HG03571 (cell line): ENCODE data around the gene ADRM1.
A peak's percentile ranks its signal among the peaks of the same experiment; 100 is the strongest.

Experiments used
- ATAC-seq: cut with Tn5 transposase; IDR thresholded peaks from one replicate; pipeline ENCODE4 v1.9.1; 2021; ENCODE audit not compliant: unreplicated experiment

Gene ADRM1

DNA sequence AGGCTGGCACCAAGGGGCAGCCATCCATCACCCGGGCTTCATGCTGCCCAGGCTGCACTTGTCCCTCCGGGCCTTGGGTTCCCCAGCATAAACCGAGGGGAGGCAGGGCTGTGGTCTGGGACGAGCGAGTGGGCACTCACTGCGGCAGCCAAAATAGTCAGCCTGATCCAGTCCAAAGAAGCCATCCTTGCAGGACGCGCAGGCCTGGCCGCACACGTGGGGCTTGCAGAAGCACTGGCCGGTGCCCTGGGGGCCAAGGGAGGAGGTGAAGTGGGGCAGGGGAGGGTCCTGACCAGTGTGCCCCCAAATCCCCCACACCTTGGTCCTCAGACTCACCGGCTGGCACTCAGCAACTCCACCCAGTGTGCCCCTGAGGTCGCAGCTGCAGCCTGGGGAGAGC is 32.1 kb downstream of the ADRM1 start:
- no peak for ATAC-seq

DNA sequence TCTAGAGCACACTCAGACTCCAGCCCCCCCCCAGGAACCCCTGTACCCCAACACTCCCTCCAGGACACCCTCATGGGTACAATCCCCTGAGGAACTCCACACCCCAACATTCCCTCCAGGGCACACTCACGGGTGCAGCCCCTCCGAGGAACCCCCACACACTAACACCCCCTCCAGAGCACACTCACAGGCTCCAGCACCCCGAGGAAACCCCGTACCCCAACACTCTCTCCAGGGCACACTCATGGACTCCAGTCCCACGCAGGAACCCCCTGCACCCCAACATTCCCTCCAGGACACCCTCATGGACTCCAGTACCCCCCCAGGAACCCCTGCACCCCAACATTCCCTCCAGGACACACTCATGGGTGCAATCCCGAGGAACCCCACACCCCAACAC is 32.7 kb downstream of the ADRM1 start:
- ATAC-seq = no peak

DNA sequence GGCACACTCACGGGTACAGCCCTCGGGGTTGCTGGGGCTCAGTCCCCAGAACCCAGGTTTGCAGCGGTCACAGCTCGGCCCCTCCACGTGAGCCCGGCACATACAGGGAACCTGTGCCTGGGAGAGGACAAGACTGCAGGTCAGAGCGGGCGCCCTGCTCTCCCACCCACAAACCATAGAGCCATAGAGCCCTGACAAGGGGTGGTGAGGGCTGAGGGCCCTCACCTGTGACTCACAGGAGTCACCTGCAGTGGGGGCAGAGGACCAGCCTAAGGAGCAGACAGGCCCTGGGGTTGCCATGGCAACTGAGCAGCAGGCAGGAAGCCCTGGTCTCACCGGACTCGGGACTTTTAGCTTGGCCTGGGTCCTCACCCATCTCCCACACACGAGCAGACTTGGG is 33.5 kb downstream of the ADRM1 start:
- no peak for ATAC-seq

DNA sequence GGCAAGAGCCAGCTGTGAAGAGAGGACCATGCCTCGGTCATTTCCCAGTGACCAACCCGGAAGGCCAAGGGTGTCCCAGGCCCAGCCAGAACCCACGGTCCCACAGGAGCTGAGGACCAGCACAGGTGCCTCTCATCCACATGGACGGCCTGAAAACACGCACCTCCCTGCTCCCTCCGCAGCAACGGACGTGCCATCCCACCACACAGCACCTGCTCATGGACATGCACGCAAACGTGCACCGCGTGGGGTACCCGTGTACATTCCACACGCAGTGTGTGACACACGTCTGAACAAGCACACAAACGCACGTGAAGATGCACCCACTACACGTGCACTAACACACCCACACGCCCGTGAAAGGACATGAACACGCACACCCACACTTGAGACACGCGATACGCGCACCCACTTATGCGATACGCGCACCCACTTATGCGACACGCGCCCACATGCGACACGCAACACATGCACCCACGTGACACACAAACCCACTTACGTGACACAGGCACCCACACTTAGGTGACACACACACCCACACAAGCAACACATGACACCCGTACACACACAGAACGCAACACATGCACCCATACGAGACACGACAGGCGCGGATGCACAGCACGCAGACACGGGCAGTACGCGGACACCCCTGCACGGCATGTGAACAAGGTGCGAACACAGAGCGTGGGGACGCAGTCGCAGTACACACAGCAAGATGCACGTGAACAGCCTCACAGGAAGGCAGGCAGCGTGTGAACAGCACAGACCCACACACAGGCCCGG is 34.2 kb downstream of the ADRM1 start:
- no peak for ATAC-seq

DNA sequence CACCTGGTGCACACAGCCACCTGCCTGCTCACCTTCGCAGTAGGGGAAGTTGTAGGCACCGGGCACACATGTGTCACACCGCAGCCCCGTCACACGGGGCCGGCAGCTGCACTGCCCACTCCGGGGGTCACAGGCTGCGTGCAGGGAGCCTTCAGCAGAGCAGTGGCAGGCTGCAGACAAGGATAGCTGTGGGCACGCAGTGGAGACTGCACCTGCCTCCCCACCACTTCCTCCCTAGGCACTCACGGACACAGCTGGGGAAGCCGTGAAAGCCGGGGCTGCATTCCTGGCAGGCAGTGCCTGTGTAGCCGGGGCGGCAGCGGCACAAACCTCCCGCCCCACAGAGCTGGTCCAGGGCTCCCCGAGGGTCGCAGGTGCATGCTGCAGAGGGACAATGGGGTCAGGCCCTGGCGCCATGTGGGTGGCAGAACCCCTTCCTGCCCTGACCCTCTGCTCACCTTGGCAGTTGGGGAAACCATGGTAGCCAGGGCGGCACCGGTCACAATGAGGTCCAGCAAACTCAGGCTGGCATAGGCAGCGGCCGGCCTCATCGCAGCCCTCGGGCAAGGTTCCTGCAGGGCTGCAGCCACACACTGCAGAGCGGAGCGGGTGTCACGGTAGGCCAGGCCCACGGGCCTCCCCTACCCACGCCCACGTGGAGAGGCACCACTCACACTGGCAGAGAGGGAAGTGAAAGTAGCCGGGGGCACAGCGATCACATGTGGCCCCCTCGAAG is 34.9 kb downstream of the ADRM1 start:
- ATAC-seq = peak; percentile 39

DNA sequence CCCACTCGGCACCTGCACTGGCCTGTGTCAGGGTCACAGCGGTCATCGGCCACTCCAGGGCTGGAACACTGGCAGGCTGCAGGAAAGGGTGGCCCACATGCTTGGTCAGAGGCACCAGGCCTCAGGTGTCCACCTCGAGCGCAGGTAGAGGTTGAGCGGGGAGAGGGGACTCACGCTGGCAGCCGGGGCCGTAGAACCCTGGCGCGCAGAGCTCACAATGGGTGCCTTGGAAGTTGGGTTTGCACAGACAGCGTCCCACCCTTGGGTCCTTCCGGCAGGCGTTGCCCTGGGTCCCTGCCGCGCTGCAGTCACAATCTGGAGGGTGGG is 35.5 kb downstream of the ADRM1 start:
- ATAC-seq = no peak

DNA sequence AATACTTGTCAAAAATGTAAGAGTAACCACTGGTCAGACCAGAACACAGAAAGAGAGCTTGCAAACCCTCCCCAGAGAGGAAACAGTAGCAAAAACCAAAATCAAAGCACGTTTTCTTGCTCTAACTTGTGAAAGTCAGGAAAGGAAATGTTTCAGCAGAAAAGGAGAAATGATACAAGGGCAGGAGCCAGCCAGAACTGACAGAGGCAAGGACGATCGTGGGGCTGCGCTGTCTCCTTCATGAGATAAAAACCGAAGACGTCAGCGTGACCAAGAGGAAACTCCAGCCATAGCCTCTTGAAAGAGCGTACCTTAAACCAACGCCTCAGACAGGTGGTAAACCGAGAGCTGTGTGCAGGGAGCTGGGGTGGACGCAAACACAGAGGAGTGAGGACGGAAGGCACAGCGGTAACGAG is 36.9 kb downstream of the ADRM1 start:
- ATAC-seq = peak; percentile 71

DNA sequence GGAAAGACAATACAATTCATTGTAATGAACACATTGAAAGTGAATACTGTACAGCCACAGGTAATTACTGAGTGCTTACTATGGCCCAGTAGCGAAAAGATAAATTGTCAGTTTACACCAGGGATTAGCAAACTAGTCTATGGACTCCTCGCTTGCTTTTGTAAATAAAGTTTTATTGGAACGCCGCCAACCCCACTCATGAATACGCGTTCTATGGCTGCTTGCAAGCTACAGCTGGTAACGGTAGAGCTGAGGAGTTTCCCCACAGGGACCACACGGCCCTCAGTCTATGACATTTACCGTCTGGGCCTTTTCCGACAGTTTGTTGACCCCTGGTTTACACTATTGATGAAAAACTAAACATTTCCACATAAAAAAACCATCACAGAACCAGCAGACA is 40.1 kb downstream of the ADRM1 start:
- ATAC-seq = no peak

DNA sequence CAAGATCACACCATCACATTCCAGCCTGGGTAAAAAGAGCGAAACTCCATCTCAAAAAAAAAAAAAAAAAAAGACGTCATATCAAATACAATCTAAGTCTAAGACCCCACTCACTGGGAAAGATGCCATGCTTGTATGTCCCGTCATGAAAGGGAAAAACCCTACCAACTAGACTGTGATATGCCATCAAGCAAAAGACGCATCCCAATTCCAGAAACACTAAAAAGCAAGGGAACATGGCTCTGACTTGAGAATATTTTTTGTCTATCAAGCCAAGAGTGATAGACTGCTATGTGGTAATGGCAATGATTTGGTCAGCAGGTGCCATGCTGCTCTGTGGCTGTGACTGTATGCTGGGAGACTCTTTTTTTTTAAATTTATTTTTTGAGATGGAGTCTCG is 41.3 kb downstream of the ADRM1 start:
- ATAC-seq = no peak

DNA sequence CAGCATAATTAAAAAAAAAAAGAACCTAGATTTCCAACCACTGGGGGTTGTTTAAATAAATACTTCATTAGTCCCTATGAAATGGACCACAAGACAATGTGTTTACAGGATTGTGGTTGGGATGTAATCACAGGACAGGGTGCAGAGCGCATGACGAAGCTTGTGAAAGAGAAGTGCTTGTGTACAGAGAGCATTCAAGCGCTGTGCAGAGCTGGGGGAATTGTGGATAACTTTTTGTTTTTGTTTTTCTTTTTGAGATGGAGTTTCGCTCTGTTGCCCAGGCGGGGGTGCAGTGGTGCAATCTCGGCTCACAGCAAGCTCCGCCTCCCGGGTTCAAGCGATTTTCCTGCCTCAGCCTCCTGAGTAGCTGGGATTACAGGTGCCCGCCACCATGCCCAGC is 42.0 kb downstream of the ADRM1 start:
- no peak for ATAC-seq

DNA sequence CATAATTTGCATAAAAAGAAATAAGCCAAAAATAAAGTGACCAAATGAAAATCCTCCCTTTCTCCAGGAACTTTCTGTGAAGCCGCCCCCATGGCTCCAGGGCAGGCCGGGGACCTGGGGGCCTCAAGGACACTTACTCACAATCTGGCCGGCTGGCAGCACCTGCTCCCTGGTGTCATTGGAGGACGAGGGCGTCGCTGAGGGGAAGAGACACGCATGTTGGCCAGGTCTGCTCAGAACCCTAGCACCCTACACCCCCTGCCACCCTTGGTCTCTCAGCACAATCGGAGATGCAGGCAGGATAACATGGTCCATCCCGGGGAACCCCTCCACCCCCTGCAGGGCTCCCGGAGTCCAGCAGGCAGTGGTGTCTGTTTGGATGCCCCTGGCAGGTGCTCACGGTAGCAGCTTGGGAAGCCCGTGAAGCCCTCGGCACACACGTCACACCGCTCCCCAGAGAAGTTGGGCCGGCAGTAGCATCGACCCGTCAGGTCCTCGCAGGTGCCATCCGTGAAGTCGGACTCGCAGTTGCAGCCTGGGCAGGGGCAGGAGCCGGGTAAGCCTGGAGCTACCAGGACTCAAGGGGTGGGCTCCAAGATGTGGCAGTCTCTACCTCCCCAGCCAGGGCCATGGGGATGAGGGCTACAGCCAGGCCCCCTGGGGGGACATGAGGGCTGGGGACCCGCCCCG is 43.0 kb downstream of the ADRM1 start:
- ATAC-seq = no peak

DNA sequence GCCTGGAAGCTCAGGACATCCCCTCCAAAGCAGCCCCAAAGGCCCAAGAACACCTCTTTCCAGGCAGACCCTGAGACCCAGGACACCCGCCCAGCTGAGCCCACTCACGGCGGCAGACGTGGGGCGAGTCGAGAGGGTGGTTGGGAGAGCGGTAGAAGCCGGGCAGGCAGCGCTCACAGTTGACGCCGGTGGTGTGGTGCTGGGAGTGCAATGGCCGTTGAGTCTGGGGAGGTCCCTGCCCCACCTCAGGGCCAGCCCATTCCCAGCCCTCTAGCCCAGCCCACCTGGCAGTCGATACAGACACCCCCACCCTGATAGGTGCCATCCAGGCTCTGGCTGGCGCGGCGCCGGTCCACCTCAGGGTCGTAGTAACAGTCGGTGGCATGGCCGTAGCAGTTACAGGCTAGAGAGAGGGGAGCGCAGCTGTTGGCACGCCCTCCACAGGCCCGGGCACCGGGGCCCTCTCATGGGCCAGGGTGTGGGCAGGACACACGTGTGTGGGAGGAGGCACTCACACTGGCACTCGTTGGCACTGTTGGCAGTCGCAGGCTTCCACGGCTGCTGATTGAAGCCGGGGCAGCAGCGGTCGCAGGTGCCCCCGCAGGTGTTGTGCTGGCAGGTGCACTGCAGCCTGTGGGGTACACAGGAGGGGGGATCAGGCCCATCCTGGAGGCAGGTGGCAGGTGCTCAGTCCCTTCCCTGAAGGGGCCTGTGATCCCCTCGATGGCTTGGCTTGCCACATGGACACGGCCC is 43.8 kb downstream of the ADRM1 start:
- no peak for ATAC-seq

DNA sequence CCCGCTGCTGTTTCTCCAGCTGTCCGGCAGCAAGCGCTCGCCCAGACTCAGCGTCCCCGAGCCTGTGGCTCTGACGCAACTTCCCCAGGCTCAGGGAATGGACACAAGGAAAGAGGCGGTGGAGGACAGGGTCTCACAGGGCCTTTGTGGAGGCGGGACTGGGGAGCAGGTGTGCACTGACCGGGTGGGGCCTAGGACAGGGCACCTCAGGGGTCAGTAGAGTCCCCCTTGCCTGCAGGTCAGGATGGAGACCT is 44.3 kb downstream of the ADRM1 start:
- ATAC-seq = no peak

DNA sequence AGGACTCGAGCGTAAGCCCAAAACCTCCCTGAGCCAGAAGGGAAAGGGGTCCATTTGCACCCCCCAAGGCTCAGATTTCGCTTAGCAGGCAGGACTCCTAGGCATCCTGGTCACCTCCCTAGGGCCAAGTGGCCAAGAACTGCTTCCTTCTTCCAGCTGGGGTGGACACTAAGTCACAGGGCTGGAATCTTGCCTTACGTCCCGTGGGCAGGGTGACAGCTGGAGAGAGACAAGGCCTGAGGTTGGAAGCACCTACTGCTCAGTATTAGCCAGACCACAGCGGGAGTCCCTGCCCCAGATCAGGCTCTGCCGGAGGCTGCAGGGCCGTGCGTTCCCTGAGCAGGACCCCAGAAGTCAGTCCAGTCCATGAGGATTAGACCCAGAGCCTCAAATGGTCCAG is 44.6 kb downstream of the ADRM1 start:
- ATAC-seq = no peak

DNA sequence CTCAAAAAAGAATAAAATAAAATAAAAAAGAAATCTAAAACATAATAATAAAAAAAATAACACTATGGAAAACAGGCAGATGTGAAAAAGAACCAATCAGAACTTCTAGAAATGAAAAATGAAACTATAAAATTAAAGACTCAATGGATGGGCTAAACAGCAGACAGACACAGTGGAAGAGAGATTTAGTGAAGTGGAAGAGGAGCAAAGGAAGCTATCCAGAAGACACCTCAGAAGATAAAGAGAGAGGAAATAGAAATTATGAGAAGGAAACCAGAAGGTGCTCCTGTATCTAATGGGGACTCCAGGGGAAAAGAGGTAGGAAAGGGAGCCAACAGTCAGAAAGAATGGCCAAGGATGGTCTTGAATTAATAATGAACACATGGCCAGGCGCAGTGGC is 45.8 kb downstream of the ADRM1 start:
- no peak for ATAC-seq

DNA sequence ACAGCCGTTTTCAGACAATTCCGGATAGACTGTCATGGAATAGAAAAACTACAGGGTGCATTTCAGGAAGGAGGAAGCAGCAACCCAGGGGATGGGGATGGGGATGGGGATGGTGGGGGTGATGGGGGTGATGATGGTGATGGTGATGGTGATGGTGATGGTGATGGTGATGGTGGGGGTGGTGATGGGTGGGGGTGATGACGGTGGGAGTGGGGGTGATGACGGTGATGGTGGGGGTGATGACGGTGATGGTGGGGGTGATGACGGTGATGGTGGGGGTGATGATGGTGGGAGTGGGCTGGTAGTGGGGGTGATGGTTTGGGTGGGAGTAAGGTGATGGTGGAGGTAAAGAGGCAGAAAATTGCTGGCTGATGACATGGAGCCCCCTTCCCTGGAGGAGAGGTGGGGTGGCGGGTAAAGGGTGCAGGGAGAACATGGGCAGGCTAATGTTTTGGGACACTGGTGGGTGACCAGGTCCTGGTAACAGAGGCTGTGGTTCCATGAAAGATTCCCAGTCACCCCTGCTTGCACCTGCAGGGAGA is 46.8 kb downstream of the ADRM1 start:
- no peak for ATAC-seq

DNA sequence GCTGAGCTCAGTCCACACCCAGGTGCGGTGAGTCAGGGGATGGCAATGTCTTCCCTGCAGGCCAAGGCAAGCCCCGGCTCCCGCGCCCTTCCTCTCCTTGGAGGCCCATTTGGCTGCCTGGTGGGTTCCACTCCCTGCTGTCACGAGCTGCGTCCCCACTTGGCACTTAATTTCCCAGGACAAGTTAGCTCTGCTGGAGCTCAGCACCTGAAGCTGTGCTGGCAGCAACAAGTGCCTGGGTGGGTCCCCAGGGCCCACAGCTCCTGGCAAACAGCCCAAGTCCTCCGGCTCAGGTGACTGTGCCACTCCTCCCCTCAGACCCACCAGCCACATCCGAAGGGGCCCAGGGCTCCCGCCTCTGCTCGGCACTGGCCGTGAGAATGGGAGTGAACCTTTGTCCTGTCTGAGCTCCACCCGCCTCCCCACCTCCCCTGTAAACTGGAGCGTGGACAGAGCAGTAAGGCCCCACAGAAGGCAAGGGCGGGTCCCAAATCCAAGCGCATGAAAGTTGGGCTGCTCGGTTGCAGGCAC is 47.4 kb downstream of the ADRM1 start:
- ATAC-seq = no peak

DNA sequence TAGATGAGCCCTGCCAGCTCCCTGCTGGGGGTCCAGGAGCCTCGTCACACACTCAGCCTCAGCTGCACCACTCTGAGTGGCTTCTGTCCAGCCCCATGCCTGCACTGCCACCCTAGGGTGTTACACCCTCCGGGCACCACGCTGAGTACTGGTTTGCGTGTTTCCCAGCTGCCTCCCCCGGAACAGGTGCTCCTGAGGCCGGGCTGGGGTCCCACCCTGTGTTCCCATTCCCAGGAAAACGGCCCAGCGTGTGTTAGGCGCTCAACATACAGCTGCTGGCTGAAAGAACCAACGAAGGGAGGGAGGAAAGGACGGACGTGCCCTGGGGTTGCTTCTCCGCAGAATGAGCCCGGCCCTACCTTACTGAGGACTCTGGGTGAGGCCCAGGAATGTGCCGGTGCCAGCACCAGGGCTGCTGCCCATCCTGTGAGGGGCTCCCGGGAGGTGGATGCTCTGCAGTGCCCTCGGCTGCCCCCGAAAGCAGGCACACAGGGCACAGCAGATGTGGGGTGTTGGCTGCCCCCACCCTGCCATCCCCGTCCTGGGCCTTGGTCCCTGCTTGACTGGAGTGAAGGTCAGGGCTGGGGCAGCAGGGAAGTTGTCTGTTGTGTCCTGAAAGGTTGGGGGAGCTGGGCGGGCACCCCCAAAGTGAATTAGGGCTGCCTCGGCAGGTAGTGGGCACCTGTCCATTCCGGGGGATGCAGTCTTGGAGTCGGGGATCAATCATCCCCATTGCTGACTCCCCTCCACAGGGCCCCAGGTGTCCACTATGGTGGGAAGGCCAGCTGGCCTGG is 48.0 kb downstream of the ADRM1 start:
- ATAC-seq = no peak

DNA sequence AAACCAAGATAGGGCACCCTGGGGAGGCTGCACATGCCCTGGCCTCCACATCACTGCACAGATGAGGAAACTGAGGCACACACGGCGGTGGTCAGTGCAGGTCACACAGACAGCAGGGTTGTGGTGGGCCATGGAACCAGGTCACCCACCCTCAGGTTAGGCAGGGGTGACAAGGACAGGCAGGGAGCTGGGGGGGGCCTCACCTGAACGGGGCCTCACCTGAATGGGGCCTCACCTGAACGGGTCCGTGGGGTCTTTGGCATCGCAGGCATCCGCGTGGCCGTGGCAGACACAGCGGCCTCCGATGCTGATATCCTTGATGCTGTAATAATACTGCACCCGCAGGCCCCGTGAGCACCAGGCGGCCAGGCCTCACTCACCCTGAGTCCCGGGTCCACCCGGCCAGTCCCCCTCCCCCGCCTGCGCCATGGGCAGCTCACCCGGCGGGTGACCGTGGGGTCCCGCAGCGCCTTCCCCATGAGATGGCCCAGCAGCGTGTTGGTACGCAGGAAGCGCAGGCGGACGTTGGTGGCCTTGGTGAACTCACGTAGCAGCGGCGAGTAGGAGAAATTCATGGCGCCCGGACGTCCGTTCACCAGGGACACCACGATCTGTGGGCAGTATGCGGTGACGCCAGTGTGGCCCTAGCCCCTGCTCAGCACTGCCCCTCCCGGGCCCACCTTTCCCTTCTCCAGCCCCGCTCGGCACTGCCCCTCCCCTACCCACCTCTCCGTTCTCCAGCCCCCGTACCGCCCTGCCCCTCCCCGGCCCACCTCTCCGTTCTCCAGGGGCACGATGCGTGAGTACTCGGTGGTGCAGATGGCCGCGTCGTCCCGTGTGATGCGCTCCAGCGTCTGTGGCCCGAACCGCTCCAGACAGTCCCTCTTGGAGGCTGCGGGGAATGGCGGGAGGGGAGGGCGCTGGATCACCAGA is 48.9 kb downstream of the ADRM1 start:
- ATAC-seq = no peak
